ENCODE data around the gene COL16A1.

The COL16A1 gene

DNA sequence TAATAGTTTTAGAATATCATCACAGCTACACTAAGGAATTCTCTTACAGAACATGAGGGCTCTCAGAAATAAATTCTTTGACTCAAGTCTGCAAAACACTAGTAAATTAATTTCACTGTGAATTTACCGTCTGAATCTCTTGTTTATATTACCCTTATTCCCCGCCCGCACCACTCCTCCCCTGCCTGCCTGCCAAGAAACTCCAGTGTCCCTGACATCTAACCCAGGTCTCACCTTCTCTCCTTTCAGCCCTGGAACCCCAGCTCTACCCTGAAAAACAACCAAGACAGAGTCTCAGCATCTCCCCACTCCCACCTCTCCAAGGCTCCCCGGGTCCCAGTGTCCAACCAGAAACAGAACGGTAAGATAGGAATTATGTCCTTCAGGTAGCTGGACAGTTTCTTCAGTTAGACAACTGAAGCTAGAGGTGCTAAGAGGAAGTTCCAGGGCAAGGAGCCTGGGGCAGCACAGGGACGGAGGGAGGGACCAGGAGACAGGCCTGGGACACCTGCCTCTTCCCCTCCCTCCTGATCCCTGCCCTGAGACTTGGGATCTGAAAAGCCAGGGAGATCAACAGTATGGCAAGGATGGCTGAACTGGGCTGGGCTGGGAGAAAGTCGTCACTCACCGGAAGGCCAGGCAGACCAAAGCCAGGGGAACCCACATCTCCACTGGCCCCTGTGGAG lies 15.4 kb downstream of the COL16A1 start:
- DNase-seq (ENCODE audit: low read depth, low spot score), result no peak

DNA sequence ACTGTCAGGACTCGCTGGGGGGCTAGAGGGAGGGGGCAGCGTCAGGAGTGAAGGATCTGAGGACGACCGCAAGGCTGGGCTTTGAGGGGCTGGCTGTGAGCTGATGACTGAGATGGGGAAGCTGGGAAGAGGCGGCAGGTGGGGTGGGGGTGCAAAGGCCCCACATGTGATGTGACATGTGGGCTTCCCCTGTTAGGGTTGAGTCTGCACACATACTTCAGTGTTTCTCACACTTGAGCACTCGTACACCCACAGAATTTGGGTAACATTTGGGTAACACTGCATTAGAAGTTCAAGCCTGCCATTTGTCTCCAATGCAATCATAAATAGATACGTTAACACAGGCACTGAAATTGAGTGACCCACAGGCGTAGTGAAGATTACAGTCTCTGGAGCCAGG lies 16.2 kb downstream of the COL16A1 start:
- DNase-seq (ENCODE audit: low read depth, low spot score), result no peak

DNA sequence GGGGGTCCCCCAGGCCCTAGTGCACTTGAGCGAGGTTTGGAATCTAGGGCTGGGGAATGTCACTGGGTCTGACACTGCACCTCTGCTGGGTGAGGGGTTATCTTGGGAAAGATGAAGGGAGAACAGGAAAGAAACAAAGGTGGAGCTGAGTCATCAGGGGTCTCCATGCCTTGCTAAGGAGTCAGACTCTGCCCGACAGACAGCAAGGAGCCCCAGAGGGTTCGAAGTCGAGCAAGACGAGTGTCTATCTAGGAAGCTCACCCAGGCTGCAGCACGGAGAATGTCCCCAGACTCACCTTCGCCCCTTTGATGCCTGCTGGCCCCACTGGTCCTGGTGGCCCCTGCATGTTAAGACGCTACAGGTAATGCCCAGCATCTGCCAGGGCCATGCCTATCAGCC lies 18.0 kb downstream of the COL16A1 start:
- no peak for DNase-seq (ENCODE audit: low read depth, low spot score)

DNA sequence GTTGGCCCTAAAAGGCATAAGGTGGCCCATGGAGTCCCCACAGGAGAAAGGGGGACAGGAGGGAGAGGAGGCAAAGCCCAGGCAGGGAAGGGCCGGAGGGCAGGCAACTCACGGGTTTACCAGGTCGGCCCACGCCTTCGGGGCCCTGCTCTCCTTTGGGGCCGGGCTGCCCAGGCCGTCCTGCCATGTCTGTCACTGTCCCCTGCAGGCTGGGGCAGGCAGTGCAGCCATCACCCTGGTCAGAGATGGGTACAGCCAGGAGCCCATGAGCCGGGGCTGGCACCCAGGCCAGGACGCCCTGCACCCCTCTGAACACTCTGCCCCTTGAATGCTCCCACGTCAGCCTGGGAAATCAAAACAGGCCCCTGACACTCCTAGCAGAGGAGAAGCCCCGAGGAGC lies 19.8 kb downstream of the COL16A1 start:
- DNase-seq (ENCODE audit: low read depth, low spot score), result no peak

GRCh38 chr1:31681415-31681814 lies 22.4 kb downstream of the COL16A1 start:
- no peak for DNase-seq (ENCODE audit: low read depth, low spot score)

- DNase-seq (ENCODE audit: low read depth, low spot score), result no peak
Measured at GRCh38 chr1:31679676-31680230, 24.1 kb downstream of the COL16A1 start.

DNA sequence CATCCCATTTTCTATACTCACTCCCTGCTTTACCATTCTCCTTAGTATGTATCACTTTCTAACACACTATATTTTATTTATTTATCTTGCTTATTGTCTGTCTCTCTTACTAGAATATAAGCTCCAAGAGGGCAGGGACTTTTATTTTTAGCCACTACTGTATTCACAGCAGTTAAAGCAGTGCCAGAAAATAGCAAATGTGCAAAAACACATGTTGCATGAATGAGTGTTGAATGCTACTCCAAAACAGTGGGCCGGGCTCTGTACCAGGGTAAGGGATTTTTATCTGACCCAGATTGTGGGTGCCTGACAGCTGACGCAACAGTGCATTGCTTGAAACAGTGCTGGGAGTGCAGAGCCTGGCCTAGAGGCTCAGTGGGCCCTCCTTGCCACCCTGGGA lies 24.7 kb downstream of the COL16A1 start:
- no peak for DNase-seq (ENCODE audit: low read depth, low spot score)

DNA sequence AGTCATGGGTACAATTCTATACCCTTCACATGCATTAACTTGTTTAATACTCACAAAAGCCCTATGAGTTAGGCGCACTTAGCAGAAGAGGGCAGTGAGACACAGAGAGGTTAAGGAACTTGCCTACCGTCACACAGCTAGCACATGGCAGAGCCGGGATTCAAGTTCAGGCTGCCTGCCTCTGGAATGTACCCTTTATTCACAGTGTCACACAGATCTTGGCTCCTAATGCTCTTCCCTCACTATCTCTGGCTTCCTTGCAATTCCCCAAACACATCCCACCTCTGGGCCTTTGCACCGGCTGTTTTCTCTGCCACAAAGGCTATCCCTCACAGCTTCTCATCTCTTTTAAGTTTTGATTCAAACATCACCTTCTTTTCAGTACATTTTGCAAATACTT lies 25.1 kb downstream of the COL16A1 start:
- no peak for DNase-seq (ENCODE audit: low read depth, low spot score)

GRCh38 chr1:31677949-31678348 lies 25.9 kb downstream of the COL16A1 start:
- no peak for DNase-seq (ENCODE audit: low read depth, low spot score)

DNA sequence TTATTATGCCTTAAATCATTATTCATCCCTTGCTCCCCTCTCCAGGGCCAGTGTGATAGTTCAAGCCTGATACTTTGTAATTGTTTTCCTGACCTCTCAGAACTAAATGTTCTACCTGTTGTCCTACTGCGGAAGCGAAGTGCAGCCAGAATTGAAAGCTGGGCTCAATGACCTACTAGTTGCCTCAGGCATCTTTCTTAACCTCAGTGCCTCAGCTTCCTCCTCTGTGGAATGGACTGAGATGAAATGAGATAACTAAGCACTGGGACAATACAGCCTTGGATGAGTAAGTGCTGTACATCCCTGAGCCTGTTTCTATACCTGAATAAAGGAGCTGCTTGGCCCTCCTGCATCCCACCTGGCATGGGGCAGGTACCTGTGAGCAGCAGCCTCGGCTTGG lies 26.4 kb downstream of the COL16A1 start:
- no peak for DNase-seq (ENCODE audit: low read depth, low spot score)

DNA sequence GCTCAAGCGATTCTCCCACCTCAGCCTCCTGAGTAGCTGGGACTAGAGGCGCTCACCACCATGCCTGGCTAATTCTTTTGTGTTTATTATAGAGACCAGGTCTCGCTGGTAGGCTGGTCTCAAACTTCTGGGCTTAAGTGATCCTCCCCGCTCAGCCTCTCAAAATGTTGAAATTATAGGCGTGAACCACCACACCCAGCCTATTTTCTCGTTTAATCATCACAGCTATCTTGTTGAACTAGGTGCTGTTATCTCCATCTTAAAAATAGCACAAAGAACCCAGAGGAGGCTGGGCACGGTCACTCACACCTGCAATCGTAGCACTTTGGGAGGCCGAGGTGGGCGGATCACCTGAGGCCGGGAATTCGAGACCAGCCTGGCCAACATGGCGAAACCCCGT lies 28.1 kb downstream of the COL16A1 start:
- DNase-seq (ENCODE audit: low read depth, low spot score), result no peak

- no peak for DNase-seq (ENCODE audit: low read depth, low spot score)
Measured at GRCh38 chr1:31675161-31675560, 28.7 kb downstream of the COL16A1 start.

- no peak for DNase-seq (ENCODE audit: low read depth, low spot score)
Measured at GRCh38 chr1:31674626-31675025, 29.2 kb downstream of the COL16A1 start.

GRCh38 chr1:31673433-31673832 lies 30.4 kb downstream of the COL16A1 start:
- DNase-seq (ENCODE audit: low read depth, low spot score), result no peak

DNA sequence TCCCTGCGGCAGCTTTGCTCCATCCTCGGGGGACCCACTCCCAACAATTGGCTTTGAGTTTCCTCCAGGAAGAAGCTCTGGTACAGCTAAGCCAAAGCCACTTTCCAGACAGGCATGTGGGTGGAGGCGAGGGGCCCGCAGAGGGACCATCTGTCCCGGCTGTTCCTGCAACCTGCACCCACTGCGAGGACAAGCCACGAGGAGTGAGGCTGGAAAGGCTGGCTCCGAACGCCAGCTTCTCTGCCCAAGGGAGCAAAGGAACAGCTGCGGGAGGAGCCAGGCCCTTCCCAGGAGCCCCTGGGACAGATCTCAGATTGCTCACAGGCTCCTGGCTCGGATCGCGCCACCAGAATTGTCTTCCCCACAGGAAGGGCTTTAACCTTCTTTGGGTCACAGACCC lies 30.8 kb downstream of the COL16A1 start:
- DNase-seq (ENCODE audit: low read depth, low spot score), result no peak

DNA sequence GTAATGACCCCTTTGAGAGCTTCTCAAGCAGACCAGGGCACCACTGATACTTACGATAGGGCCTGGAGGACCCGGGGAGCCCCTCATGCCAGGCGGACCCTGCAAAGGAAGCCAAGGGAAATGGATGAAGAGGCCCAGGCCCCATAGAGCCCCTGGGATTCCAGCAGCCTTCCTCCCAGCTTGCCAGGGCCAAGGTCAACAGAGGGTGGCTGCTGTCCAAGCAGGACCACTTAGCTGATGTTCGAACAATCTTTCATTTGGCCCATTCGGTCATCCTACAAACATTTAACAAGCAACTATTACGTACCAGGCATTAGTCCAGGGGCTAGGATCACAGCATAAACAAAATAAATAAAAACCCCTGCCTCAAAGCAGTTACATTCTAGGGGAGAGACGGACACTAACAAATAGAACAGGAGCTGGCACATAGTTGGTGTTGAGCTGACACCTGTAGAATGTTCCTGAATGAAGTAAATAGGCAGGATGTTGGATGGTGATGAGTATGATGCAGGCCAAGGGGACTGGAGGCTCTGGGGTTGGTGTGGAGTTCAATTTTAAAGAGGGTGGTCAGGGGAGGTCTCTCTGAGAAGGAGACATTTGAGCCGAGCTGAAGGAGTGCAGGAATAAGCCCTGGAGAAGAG lies 32.1 kb downstream of the COL16A1 start:
- no peak for DNase-seq (ENCODE audit: low read depth, low spot score)

DNA sequence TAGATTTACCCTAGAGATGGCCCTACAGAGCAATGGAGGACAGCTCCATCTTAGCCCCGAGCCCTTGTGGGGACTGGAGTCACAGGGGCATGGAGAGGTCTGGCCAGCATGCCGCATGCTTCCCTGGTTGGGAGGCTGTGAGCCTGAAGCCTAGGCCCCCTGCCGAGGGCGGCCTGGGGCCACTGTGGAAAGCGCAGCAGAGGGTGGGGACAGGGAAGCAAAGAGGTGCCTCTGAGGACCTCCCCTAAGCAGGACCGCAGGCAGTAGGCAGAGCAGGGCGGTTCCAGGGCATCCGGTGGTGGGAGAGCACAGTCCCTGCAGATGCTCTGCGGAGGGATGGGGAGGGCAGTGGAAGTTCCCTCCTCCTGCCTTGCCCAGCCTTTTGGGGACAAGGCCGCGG lies 32.7 kb downstream of the COL16A1 start:
- no peak for DNase-seq (ENCODE audit: low read depth, low spot score)

DNA sequence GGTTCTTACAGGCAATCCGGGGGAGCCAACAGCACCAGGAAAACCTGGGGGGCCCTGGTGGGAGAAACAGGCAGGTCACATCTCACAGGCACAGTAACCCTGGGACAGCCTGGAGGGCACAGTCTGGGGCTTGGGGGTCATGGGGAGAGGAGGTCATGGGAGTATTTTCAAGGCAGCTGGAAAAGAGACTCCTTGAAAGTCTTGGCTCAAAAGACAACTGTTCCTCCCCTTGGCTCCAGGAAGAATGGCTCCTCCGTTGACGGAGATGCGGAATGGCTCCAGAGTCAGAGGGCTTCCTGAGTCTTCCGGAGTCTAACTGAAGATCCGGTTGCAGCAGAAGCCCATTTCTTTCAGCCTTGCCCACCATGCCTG lies 33.2 kb downstream of the COL16A1 start:
- DNase-seq (ENCODE audit: low read depth, low spot score), result no peak

- DNase-seq (ENCODE audit: low read depth, low spot score), result no peak
Measured at GRCh38 chr1:31669786-31670592, 33.8 kb downstream of the COL16A1 start.

GRCh38 chr1:31669433-31669785 lies 34.4 kb downstream of the COL16A1 start:
- DNase-seq (ENCODE audit: low read depth, low spot score), result no peak

DNA sequence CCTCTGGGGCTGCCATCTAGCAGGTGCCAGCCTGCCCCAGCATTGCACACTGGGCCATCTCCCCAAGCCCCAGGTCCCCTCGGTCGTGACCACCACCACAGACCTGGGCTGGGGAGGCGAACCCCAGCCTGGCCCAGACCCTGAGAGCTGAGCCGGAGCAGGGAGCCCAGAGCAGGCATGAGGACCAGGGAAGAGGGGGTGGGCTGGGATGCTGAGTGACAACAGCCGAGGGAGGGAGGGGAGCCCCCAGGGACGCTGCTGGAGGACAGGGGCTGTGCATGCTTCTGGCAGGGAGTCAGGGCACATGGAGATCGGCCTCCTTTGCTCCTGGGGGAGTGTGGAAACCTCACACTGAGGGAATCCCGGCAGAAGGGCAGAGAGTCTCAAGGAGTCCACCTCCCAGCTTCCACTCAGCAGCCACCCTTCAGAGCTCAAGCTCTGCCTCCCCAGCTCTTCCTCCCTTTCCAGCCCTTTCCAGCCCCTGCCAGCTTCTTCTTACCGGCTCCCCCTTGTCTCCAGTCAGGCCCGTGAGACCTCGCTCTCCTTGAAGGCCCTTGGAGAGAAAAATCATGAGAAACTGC lies 35.4 kb downstream of the COL16A1 start:
- no peak for DNase-seq (ENCODE audit: low read depth, low spot score)

DNA sequence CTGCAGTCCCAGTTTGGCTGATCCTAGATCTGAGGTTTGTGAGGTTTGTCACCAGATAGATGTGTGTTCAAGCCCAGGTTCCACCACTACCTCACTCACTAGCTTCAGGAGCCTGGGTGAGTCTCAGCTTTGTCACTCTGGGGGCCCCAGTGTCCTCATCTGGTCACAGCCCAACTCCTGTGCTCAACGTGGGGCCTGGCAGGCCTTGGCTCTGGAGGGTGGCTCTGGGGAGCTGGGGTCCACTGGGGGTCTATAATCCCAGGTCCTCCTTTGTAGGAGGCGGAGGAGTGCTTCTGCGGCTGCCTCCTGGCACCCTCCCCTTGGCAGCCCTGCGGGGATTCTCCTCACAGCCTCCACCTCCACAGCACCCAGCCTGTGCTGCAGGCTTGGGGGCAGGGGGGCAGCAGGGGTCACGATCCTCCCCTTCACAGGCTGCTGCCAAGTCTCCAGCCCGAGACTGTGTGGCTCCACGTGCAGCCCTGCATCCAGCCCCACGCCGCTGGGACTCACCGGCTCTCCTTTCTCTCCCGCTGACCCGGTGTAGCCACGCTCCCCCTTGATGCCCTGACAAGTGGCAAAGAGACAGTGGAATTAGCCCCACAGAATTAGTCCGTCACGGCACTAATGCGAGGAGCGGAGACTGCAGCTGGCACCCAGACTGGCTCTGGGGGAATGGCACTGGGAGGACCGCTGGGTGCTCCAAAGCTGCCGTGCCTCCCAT lies 36.6 kb downstream of the COL16A1 start:
- no peak for DNase-seq (ENCODE audit: low read depth, low spot score)

All from activated CD4-positive, CD25-positive, alpha-beta regulatory T cell treated with anti-CD3 and anti-CD28 coated beads, Interleukin-2, amount 50 U/mL, for 16 hours (primary cell).